HEK293 (cell line): Measurements from ENCODE around the gene GRIN3A.

Source experiments
- CTCF ChIA-PET: fragments of 350-600 bp; formaldehyde crosslinking; extraction: SDS; loops from one replicate; lab custom pipeline; 2021; ENCODE audit warnings: antibody characterized with exemption; lab: Yijun Ruan, JAX
- POLR2A ChIA-PET: fragments of 300-600 bp; formaldehyde crosslinking; extraction: SDS; loops from one replicate; lab custom pipeline; 2020; ENCODE audit warnings: antibody characterized with exemption, inconsistent platforms; lab: Yijun Ruan, JAX
- H3K27ac ChIP-seq: fragments of 200-500 bp; sonication (Bioruptor generic); 2 replicates; pipeline ENCODE4 v1.5.1; 2014; ENCODE audit warnings: low read depth, low read length, control low read depth, inconsistent platforms; ENCODE audit errors: extremely low read depth
- H3K36me3 ChIP-seq, 2 experiments: fragments of 200-500 bp in 1 of 2; sonication (Bioruptor generic) in 1 of 2; 1 replicate in 1 of 2; 2 replicates in 1 of 2; pipeline ENCODE4 v1.5.1; 2014 to 2017; ENCODE audit warnings: inconsistent platforms in 2 of 2, low read length in 2 of 2; ENCODE audit not compliant: control insufficient read depth in 2 of 2, insufficient read depth in 1 of 2
- H3K4me1 ChIP-seq: fragments of 200-500 bp; sonication (Bioruptor generic); 2 replicates; pipeline ENCODE4 v1.5.1; 2014; ENCODE audit warnings: mild to moderate bottlenecking, low read length, inconsistent platforms; ENCODE audit not compliant: control insufficient read depth, insufficient read depth
- H3K4me3 ChIP-seq: 2 replicates; pipeline ENCODE4 v1.5.1; 2011; ENCODE audit warnings: low read depth, mild to moderate bottlenecking, control low read depth, low read length, moderate library complexity
- H3K9me3 ChIP-seq: fragments of 200-500 bp; sonication (Bioruptor generic); 2 replicates; pipeline ENCODE4 v1.5.1; 2014; ENCODE audit warnings: low read depth, low read length, inconsistent platforms; ENCODE audit not compliant: control insufficient read depth, insufficient read depth
- GFI1B ChIP-seq: fragments of 450-650 bp; formaldehyde crosslinking; IDR thresholded peaks from 2 replicates; pipeline ENCODE4 v1.5.1; 2016; ENCODE audit warnings: missing biosample characterization, missing genetic modification characterization
- KLF16 ChIP-seq: fragments of 450-650 bp; formaldehyde crosslinking; IDR thresholded peaks from 2 replicates; pipeline ENCODE4 v1.5.1; 2017; ENCODE audit warnings: missing biosample characterization, missing genetic modification characterization
- MYNN ChIP-seq: fragments of 450-650 bp; formaldehyde crosslinking; IDR thresholded peaks from 2 replicates; pipeline ENCODE4 v1.5.1; 2016; ENCODE audit warnings: missing biosample characterization, missing genetic modification characterization, borderline replicate concordance
- SALL2 ChIP-seq: fragments of 450-650 bp; formaldehyde crosslinking; IDR thresholded peaks from 2 replicates; pipeline ENCODE4 v1.5.0; 2017; ENCODE audit warnings: missing biosample characterization, mild to moderate bottlenecking, missing genetic modification characterization, borderline replicate concordance
- TRIM28 ChIP-seq: IDR thresholded peaks from 2 replicates; pipeline ENCODE4 v1.6.1; 2011; ENCODE audit warnings: low read length, control low read depth, borderline replicate concordance
- ZBTB8A ChIP-seq: fragments of 450-650 bp; formaldehyde crosslinking; IDR thresholded peaks from 2 replicates; pipeline ENCODE4 v1.5.1; 2016; ENCODE audit warnings: missing biosample characterization, missing genetic modification characterization
- ZFHX2 ChIP-seq: fragments of 450-650 bp; formaldehyde crosslinking; conservative IDR thresholded peaks from 2 replicates; pipeline ENCODE4 v1.5.1; 2016; ENCODE audit warnings: missing biosample characterization, missing genetic modification characterization
- ZNF19 ChIP-seq: fragments of 450-650 bp; formaldehyde crosslinking; IDR thresholded peaks from 2 replicates; pipeline ENCODE4; 2016; ENCODE audit warnings: missing biosample characterization, missing genetic modification characterization, low read depth
- ZNF501 ChIP-seq: fragments of 450-650 bp; formaldehyde crosslinking; IDR thresholded peaks from 2 replicates; pipeline ENCODE4 v1.5.1; 2016; ENCODE audit warnings: missing biosample characterization, missing genetic modification characterization
- ZNF529 ChIP-seq: fragments of 450-650 bp; formaldehyde crosslinking; IDR thresholded peaks from 2 replicates; pipeline ENCODE4 v1.5.1; 2017; ENCODE audit warnings: missing genetic modification characterization, missing biosample characterization; ENCODE audit not compliant: insufficient replicate concordance
- ZNF548 ChIP-seq: fragments of 450-650 bp; formaldehyde crosslinking; IDR thresholded peaks from 2 replicates; pipeline ENCODE4 v1.5.1; 2016; ENCODE audit warnings: missing biosample characterization, missing genetic modification characterization
- ZNF558 ChIP-seq: fragments of 450-650 bp; formaldehyde crosslinking; IDR thresholded peaks from 2 replicates; pipeline ENCODE4 v1.5.1; 2016; ENCODE audit warnings: missing biosample characterization, missing genetic modification characterization
- ZNF610 ChIP-seq: fragments of 450-650 bp; formaldehyde crosslinking; IDR thresholded peaks from 2 replicates; pipeline ENCODE4 v1.5.1; 2016; ENCODE audit warnings: missing biosample characterization, missing genetic modification characterization, borderline replicate concordance
- ZNF624 ChIP-seq: fragments of 450-650 bp; formaldehyde crosslinking; IDR thresholded peaks from 2 replicates; pipeline ENCODE4 v1.5.1; 2017; ENCODE audit warnings: missing biosample characterization, missing genetic modification characterization
- ZNF660 ChIP-seq: fragments of 450-650 bp; IDR thresholded peaks from 2 replicates; pipeline ENCODE4 v1.5.1; 2018; ENCODE audit warnings: missing biosample characterization, mild to moderate bottlenecking, missing genetic modification characterization
- TF ChIP-seq, protein P1 (sequence below): fragments of 450-650 bp; formaldehyde crosslinking; IDR thresholded peaks from 2 replicates; pipeline ENCODE4; 2016; ENCODE audit warnings: missing biosample characterization, missing genetic modification characterization
- TF ChIP-seq, protein P2 (sequence below): fragments of 450-650 bp; formaldehyde crosslinking; optimal IDR thresholded peaks from 2 replicates; pipeline ENCODE3; 2016; ENCODE audit warnings: missing biosample characterization, mild to moderate bottlenecking, missing genetic modification characterization
- TF ChIP-seq, protein P3 (sequence below): fragments of 450-650 bp; formaldehyde crosslinking; IDR thresholded peaks from 2 replicates; pipeline ENCODE4 v1.5.1; 2017; ENCODE audit warnings: missing biosample characterization, missing genetic modification characterization

The GRIN3A gene

GRCh38 chr9:101739311-101739710 lies 864 bp upstream of the GRIN3A start:
- ChIA-PET CTCF (interaction anchor here (0.9 kb wide), 1 partner anchor 10 kb away, joined by 3 read pairs; no protein-coding TSS in a partner anchor), POLR2A (no interaction called here)
- Histone ChIP-seq H3K4me3 (no peak overlapping the region), H3K4me1 (no peaks in the 10 kb centered on the region), H3K36me3 (no peaks in the 10 kb centered on the region), H3K27ac (no peak overlapping the region), H3K9me3 (no peaks in the 10 kb centered on the region)
- TF ChIP-seq ZNF624 (tag by site-specific recombination) (no peak), GFI1B (tag by site-specific recombination) (no peak), SALL2 (tag by site-specific recombination) (no peak), ZNF558 (no peak), ZNF529 (tag by site-specific recombination) (no peak), ZFHX2 (tag by site-specific recombination) (no peak), ZNF660 (tag by site-specific recombination) (no peak), TRIM28 (no peak)
- TF ChIP-seq, protein P1, sequence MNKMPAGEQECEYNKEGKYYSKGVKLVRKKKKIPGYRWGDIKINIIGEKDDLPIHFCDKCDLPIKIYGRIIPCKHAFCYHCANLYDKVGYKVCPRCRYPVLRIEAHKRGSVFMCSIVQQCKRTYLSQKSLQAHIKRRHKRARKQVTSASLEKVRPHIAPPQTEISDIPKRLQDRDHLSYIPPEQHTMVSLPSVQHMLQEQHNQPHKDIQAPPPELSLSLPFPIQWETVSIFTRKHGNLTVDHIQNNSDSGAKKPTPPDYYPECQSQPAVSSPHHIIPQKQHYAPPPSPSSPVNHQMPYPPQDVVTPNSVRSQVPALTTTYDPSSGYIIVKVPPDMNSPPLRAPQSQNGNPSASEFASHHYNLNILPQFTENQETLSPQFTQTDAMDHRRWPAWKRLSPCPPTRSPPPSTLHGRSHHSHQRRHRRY (tag by site-specific recombination) = no peak

DNA sequence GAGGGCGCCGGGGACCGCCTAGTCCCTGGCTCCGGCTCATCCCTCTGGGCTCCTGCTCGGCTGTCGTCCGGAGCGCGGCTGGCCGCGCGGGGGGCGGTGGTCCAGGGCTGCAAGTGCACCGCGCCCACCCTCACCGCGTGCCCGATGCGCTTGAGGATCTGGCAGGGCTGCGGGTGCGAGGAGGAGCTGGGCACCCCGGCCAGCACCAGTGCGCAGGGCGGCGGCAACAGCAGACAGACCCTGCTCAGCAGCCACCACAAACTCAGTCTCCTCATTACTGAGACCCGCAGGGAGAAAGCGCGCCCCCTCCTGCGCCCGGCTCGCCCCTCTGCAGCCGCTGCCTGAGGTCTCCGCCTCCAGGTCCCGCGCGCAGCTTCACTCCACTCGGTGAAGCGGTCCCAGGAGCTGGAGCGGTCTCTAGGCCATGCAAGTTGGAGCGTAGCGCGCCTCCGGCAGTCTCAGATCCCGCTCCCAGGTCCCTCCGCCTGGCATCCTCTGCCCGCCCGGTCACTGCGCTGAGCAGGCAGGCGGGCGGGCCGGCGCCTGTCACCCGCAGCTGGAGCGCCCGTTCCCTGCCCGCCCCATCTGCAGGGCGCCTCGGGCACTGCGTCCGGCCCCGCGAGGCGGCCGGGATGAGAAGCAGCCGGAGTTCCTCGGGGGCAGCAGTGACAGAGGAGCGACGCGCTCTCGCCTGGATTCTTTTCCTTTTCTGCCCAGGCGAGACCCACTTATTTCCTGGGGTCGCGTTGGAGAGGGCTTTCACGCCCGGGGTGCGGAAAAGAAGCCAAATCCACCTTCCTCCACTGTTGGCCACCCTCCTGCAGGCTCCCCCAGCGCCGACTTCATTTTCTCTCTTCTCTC lies 512 bp downstream of the GRIN3A start:
- no peaks in the 10 kb centered on the region for H3K36me3 ChIP-seq
- H3K4me3 ChIP-seq = peak overlapping the region; percentile 22
- CTCF ChIA-PET = interaction anchor here (2.0 kb wide), 1 partner anchor 10 kb away, joined by 5 read pairs; no protein-coding TSS in a partner anchor
- H3K9me3 ChIP-seq = no peaks in the 10 kb centered on the region
- POLR2A ChIA-PET = no interaction called here
- TF ChIP-seq, protein P2, sequence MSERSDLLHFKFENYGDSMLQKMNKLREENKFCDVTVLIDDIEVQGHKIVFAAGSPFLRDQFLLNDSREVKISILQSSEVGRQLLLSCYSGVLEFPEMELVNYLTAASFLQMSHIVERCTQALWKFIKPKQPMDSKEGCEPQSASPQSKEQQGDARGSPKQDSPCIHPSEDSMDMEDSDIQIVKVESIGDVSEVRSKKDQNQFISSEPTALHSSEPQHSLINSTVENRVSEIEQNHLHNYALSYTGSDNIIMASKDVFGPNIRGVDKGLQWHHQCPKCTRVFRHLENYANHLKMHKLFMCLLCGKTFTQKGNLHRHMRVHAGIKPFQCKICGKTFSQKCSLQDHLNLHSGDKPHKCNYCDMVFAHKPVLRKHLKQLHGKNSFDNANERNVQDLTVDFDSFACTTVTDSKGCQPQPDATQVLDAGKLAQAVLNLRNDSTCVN (tag by site-specific recombination) = peak; percentile 14
- TF ChIP-seq ZNF610 (tag by site-specific recombination) = no peak
- 0 out of 2 replicates have a peak, but pooled peaks have one; percentile 22 for TF ChIP-seq ZBTB8A (tag by site-specific recombination)
- TF ChIP-seq, all 188 proteins: peak for 2
- Histone ChIP-seq H3K27ac (no peak overlapping the region), H3K4me1 (no peaks in the 10 kb centered on the region)

DNA sequence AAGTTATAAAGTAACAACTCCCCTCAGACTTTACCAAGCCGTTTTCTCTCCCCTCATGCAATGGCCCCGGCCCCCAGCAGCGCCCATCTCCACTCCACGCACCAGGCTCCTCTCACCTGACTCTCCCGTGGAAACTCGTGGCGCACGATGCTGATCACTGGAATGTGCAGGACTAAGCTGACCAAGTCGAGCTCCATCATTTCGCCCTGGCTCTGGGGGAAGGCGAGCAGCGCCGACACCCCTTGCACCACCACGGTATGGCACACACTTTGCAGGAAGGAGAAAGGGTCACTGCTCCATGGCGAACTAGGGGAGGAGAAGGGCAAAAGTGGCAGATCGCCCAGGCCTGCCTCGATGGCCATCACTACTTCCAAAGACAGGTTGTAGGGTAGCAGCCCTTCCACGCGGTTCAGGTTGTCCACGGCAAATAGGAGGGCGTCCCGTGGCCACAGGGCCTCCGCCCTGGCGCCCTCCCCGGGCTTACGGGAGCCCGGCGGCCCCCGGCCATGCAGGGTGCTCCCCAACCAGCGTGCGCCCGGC lies 1.2 kb downstream of the GRIN3A start:
- ChIA-PET POLR2A (no interaction called here), CTCF (interaction anchor here (2.0 kb wide), 1 partner anchor 9 kb away, joined by 5 read pairs; no protein-coding TSS in a partner anchor)
- no peak overlapping the region for H3K27ac ChIP-seq
- TF ChIP-seq, protein P3, sequence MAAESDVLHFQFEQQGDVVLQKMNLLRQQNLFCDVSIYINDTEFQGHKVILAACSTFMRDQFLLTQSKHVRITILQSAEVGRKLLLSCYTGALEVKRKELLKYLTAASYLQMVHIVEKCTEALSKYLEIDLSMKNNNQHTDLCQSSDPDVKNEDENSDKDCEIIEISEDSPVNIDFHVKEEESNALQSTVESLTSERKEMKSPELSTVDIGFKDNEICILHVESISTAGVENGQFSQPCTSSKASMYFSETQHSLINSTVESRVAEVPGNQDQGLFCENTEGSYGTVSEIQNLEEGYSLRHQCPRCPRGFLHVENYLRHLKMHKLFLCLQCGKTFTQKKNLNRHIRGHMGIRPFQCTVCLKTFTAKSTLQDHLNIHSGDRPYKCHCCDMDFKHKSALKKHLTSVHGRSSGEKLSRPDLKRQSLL = no peak
- TF ChIP-seq MYNN (tag by site-specific recombination) = no peak
- TF ChIP-seq KLF16 (tag by site-specific recombination) = no peak
- no peak for TF ChIP-seq ZNF19 (tag by site-specific recombination)
- no peak for TF ChIP-seq ZNF501 (tag by site-specific recombination)
- TF ChIP-seq ZNF548 (tag by site-specific recombination) = no peak
- no peaks in the 10 kb centered on the region for H3K36me3 ChIP-seq
- no peaks in the 10 kb centered on the region for H3K4me1 ChIP-seq
- no peaks in the 10 kb centered on the region for H3K9me3 ChIP-seq
- H3K4me3 ChIP-seq = no peak overlapping the region
